Large intestine (tissue), 3 donors: ENCODE results near the gene KCNJ11. TPM values are rescaled to one million over a fixed set of nuclear protein-coding genes. Genes with fewer than 3 reads are reported as not detected.
A peak's percentile ranks its signal among the peaks of the same experiment; 100 is the strongest.

Source experiments
- DNase-seq, 2 donors: peaks; one replicate each; pipeline versions ENCODE4 v3.0.0 to v3.0.0-alpha.2; 2013
- H3K27ac ChIP-seq: one replicate; pipeline ENCODE4 v1.5.1; 2013; ENCODE audit warnings: low read length
- H3K27me3 ChIP-seq: 2 replicates; pipeline ENCODE4 v1.6.1; 2013; ENCODE audit warnings: low read length; ENCODE audit not compliant: control insufficient read depth, insufficient read depth
- H3K36me3 ChIP-seq: 2 replicates; pipeline ENCODE4 v1.6.1; 2013; ENCODE audit warnings: low read length; ENCODE audit not compliant: control insufficient read depth, insufficient read depth
- H3K4me1 ChIP-seq: one replicate; pipeline ENCODE4 v1.6.1; 2013; ENCODE audit warnings: low read length; ENCODE audit not compliant: control insufficient read depth, insufficient read depth
- H3K4me3 ChIP-seq: one replicate; pipeline ENCODE4 v1.5.1; 2013; ENCODE audit warnings: low read length
- H3K9me3 ChIP-seq: one replicate; pipeline ENCODE4 v1.6.1; 2013; ENCODE audit warnings: mild to moderate bottlenecking, low read depth, low read length, moderate library complexity; ENCODE audit not compliant: control insufficient read depth
- WGBS: methylation state at CpG from one replicate; pipeline ENCODE4 v1.1.5; 2013; ENCODE audit warnings: low lambda C conversion rate; ENCODE audit not compliant: insufficient coverage; 5-methylcytosine and 5-hydroxymethylcytosine counted together
- polyA plus RNA-seq: library from polyadenylated mRNA; unstranded; fragments of 120-200 nt; gene quantifications from one replicate; pipeline ENCODE4 v1.2.1, GENCODE V29; 2013

The KCNJ11 gene
- polyA plus RNA-seq, 1 donor, result 5.4 TPM

GRCh38 chr11:17368551-17368950 lies 19.9 kb downstream of the KCNJ11 start:
- no peaks in the 10 kb centered on the region for H3K27me3 ChIP-seq
- peaks cover 19% of the 10 kb centered on the region for H3K9me3 ChIP-seq
- no peak overlapping the region for H3K27ac ChIP-seq
- H3K4me1 ChIP-seq, result no peaks in the 10 kb centered on the region
- H3K4me3 ChIP-seq, result no peak overlapping the region
- no CpG with 5 or more reads among the region's 3 CpGs for WGBS
- DNase-seq, result no peak
- peaks cover 78% of the 10 kb centered on the region for H3K36me3 ChIP-seq

GRCh38 chr11:17366495-17366894 lies 22.0 kb downstream of the KCNJ11 start:
- Histone ChIP-seq H3K4me3 (no peak overlapping the region), H3K9me3 (peaks cover 16% of the 10 kb centered on the region), H3K27me3 (no peaks in the 10 kb centered on the region), H3K27ac (no peak overlapping the region), H3K36me3 (peaks cover 60% of the 10 kb centered on the region), H3K4me1 (no peaks in the 10 kb centered on the region)
- WGBS, result no CpG with 5 or more reads among the region's 1 CpG
- no peak for DNase-seq

- no peak overlapping the region for H3K27ac ChIP-seq
These were observed 33.9 kb downstream of the KCNJ11 start for GRCh38 chr11:17354601-17354991.

GRCh38 chr11:17353821-17354600 lies 34.4 kb downstream of the KCNJ11 start:
- Histone ChIP-seq H3K4me3 (peak overlapping the region; percentile 58), H3K9me3 (peaks cover 2% of the 10 kb centered on the region), H3K27ac (peak overlapping the region; percentile 90), H3K27me3 (peaks cover 19% of the 10 kb centered on the region), H3K36me3 (peaks cover 12% of the 10 kb centered on the region), H3K4me1 (peaks cover 12% of the 10 kb centered on the region)
- WGBS, result 4% methylated on average over 4 of the region's 15 CpGs
- DNase-seq, result no peak

More at GRCh38 chr11:17354601-17354991, 33.9 kb downstream of the KCNJ11 start:
- peaks cover 6% of the 10 kb centered on the region for H3K9me3 ChIP-seq
- peak; percentile 37 to 63 for DNase-seq
- WGBS, result 50% methylated on average over 2 of the region's 3 CpGs
- peaks cover 19% of the 10 kb centered on the region for H3K27me3 ChIP-seq
- peaks cover 12% of the 10 kb centered on the region for H3K4me1 ChIP-seq
- H3K4me3 ChIP-seq, result no peak overlapping the region
- H3K36me3 ChIP-seq, result peaks cover 16% of the 10 kb centered on the region

- Histone ChIP-seq H3K9me3 (peaks cover 2% of the 10 kb centered on the region), H3K27ac (peak overlapping the region; percentile 90), H3K4me1 (peaks cover 12% of the 10 kb centered on the region), H3K36me3 (peaks cover 11% of the 10 kb centered on the region), H3K4me3 (peak overlapping the region; percentile 58), H3K27me3 (peaks cover 19% of the 10 kb centered on the region)
- peak; percentile 84 to 94 for DNase-seq
- 0% methylated on average over 2 of the region's 69 CpGs for WGBS
These were observed 35.3 kb downstream of the KCNJ11 start for GRCh38 chr11:17352950-17353820.

- DNase-seq, result peak; percentile 87 to 95
- peak within 1 kb of the TSS; percentile 90 for H3K27ac ChIP-seq
These were observed 36.8 kb downstream of the KCNJ11 start, which contains the start of gene NCR3LG1 for GRCh38 chr11:17351510-17352176. Gene NCR3LG1 (plus strand): TSS chr11:17351800. CDS start chr11:17351970, 170 bp downstream.

GRCh38 chr11:17351172-17351509 lies 37.3 kb downstream of the KCNJ11 start:
- Histone ChIP-seq H3K9me3 (peaks cover 2% of the 10 kb centered on the region), H3K4me1 (peaks cover 12% of the 10 kb centered on the region), H3K27ac (no peak overlapping the region), H3K4me3 (peak overlapping the region; percentile 58), H3K36me3 (no peaks in the 10 kb centered on the region), H3K27me3 (peaks cover 19% of the 10 kb centered on the region)
- no CpG with 5 or more reads among the region's 12 CpGs for WGBS
- no peak for DNase-seq

More at GRCh38 chr11:17351510-17352176, 36.8 kb downstream of the KCNJ11 start, which contains the start of gene NCR3LG1:
- WGBS, result no CpG with 5 or more reads among the region's 61 CpGs
- Histone ChIP-seq H3K4me1 (peaks cover 12% of the 10 kb centered on the region), H3K27me3 (peaks cover 19% of the 10 kb centered on the region), H3K36me3 (peaks cover under 1% of the 10 kb centered on the region), H3K4me3 (peak within 1 kb of the TSS; percentile 58), H3K9me3 (peaks cover 2% of the 10 kb centered on the region)

- Histone ChIP-seq H3K36me3 (no peaks in the 10 kb centered on the region), H3K9me3 (peaks cover 2% of the 10 kb centered on the region), H3K27ac (no peak overlapping the region), H3K27me3 (peaks cover 19% of the 10 kb centered on the region), H3K4me1 (peaks cover 12% of the 10 kb centered on the region), H3K4me3 (no peak overlapping the region)
- peak in 1 of 2 donors; percentile 2 for DNase-seq
- no CpG with 5 or more reads among the region's 7 CpGs for WGBS
These were observed 37.8 kb downstream of the KCNJ11 start for GRCh38 chr11:17350455-17351171.

GRCh38 chr11:17347676-17348075 lies 40.8 kb downstream of the KCNJ11 start:
- Histone ChIP-seq H3K9me3 (peaks cover 2% of the 10 kb centered on the region), H3K27me3 (peaks cover 17% of the 10 kb centered on the region), H3K4me1 (peaks cover 3% of the 10 kb centered on the region), H3K36me3 (no peaks in the 10 kb centered on the region), H3K27ac (no peak overlapping the region), H3K4me3 (no peak overlapping the region)
- DNase-seq, result no peak
- 40% methylated on average over 1 of the region's 1 CpG for WGBS
